Heart right ventricle (tissue), 16 donors: ENCODE data around the gene AGPAT2. TPM values are rescaled to one million over a fixed set of nuclear protein-coding genes. Genes with fewer than 3 reads are reported as not detected.

Source experiments
- ATAC-seq, 8 donors: fragments of 200-7000 bp; cut with Tn5 transposase; one replicate each; pipeline ENCODE4 v1.9.1; 2020; ENCODE audit warnings: mild to moderate bottlenecking in 8 of 8, moderate library complexity in 8 of 8, moderate number of reproducible peaks in 1 of 8
- DNase-seq, 2 donors: peaks; one replicate each; pipeline ENCODE4 v3.0.0-alpha.2; 2020
- H3K27ac ChIP-seq, 10 donors: fragments of 200-600 bp; sonication (generic) in 2 of 10; one replicate each; pipeline versions ENCODE4 v1.5.0 to v1.8.0; 2020 to 2022; ENCODE audit warnings: mild to moderate bottlenecking in 3 of 10
- H3K27me3 ChIP-seq, 7 donors: fragments of 200-600 bp; one replicate each; pipeline ENCODE4 v1.8.0; 2021 to 2022; ENCODE audit warnings: mild to moderate bottlenecking in 2 of 7
- H3K36me3 ChIP-seq, 9 donors: fragments of 200-600 bp; sonication (generic) in 1 of 9; one replicate each; pipeline versions ENCODE4 v1.5.0 to v1.8.0; 2020 to 2022; ENCODE audit warnings: mild to moderate bottlenecking in 2 of 9
- H3K4me1 ChIP-seq, 9 donors: fragments of 200-600 bp; sonication (generic) in 1 of 9; one replicate each; pipeline versions ENCODE4 v1.5.0 to v1.8.0; 2020 to 2022; ENCODE audit warnings: mild to moderate bottlenecking in 4 of 9
- H3K4me3 ChIP-seq, 10 donors: fragments of 200-600 bp; sonication (generic) in 2 of 10; one replicate each; pipeline versions ENCODE4 v1.5.0 to v1.8.0; 2020 to 2022; ENCODE audit warnings: mild to moderate bottlenecking in 7 of 10, moderate library complexity in 2 of 10
- H3K9me3 ChIP-seq, 11 donors: fragments of 200-600 bp in 10 of 11; sonication (generic) in 2 of 11; one replicate each; pipeline versions ENCODE4 v1.5.0 to v1.8.0; 2013 to 2022; ENCODE audit warnings: mild to moderate bottlenecking in 2 of 11, control low read depth in 1 of 11, moderate library complexity in 1 of 11
- CTCF ChIP-seq, 9 donors: fragments of 200-600 bp; sonication (generic) in 2 of 9; IDR thresholded peaks; one replicate each; pipeline versions ENCODE4 v1.5.0 to v1.8.0; 2021 to 2022; ENCODE audit warnings: antibody characterized with exemption in 9 of 9, mild to moderate bottlenecking in 5 of 9, moderate library complexity in 1 of 9
- WGBS, 2 donors: extraction: QIAGEN DNeasy Blood & Tissue Kit; methylation state at CpG; one replicate each; pipeline ENCODE4 v1.1.7; 2013; ENCODE audit warnings: inconsistent platforms in 1 of 2; 5-methylcytosine and 5-hydroxymethylcytosine counted together
- intact Hi-C, 10 donors: fragments of 100-400 bp; cut with DNase I; formaldehyde crosslinking; loops; one replicate each; pipeline versions ENCODE4 v1.11.1 to v1.14.2; 2022
- polyA plus RNA-seq, 2 donors: library from polyadenylated mRNA; stranded (reverse); fragments of 200-250 nt; gene quantifications; one replicate each; pipeline ENCODE4 v1.2.3, GENCODE V29; 2013
- total RNA-seq, 10 donors: library from RNA; stranded (reverse); fragmentation: NEBNext Ultra II Directional in 3 of 10; extraction: Animal tissue kit (Norgen Biotek cat#: 25700) in 3 of 10; gene quantifications; one replicate each; pipeline versions ENCODE4 v1.2.1 to v1.2.4, GENCODE V29; 2021 to 2023
- donor health status: Arrhythmogenic right ventricular cardiomyopathy.
- donor health status: ischemic (EF 13 %, LVEDD 7.1; RV severe dilation, severe dysfunction).
- donor health status: healthy with polysubstance abuse.
- donor health status: DM: no; HTN: yes; CAD: no.
- donor health status: DM: no; HTN: no; CAD: no.
- donor health status: ischemic (EF 25% LVEDD 6.9; RV normal size, moderate dysfunction).
- donor health status: ischemic (EF 25% LVEDD 5.7; RV mildly dilated, moderate dysfunction).
- donor health status: healthy.
- donor health status: DM: yes; HTN: yes; CAD: no.
- donor health status: Ischemic cardiomyopathy.
- donor health status: ischemic (EF 35%, LVEDD 5.7; RV mildly dilated, moderate dysfunction).
- donor health status: nonischemic (EF 11% LVEDD 7.7; RV severe dilation, severe dysfunction).
- donor health status: DM: yes; HTN: yes; CAD: no.
- donor health status: PGD.
- donor health status: ischemic (EF 29% LVEDD 5.4; RV normal size, mild dysfunction).
- donor health status: nonischemic (EF 23%, LVEDD 6.1; RV moderate dilation, normal function).

AGPAT2 gene
- total and polyA plus RNA-seq, 12 donors: 48.1 to 195 (median 61.5) TPM

GRCh38 chr9:136672431-136673087 lies 14.7 kb downstream of the AGPAT2 start:
- intact Hi-C loops: no loop called here
- peak overlapping the region in 8 of 10 donors; percentile 7 to 94 (median 68) for H3K27ac ChIP-seq
- H3K9me3 ChIP-seq: no peaks in the 10 kb centered on the region
- WGBS, 2 donors: 48% methylated on average over 13 to 14 of the region's 14 CpGs
- ATAC-seq: peak in 4 of 8 donors; percentile 0
- H3K27me3 ChIP-seq: peaks cover 0 to 26% (median 0%) of the 10 kb centered on the region in 7 donors
- DNase-seq: no peak
- no peak for TF ChIP-seq CTCF (IDR thresholded peaks at IDR 0.05)
- H3K4me1 ChIP-seq: peaks cover 0 to 39% (median 5%) of the 10 kb centered on the region in 9 donors
- H3K36me3 ChIP-seq: peaks cover 0 to 93% (median 39%) of the 10 kb centered on the region in 9 donors
- H3K4me3 ChIP-seq: peak overlapping the region in 6 of 10 donors; percentile 11 to 79 (median 65)

DNA sequence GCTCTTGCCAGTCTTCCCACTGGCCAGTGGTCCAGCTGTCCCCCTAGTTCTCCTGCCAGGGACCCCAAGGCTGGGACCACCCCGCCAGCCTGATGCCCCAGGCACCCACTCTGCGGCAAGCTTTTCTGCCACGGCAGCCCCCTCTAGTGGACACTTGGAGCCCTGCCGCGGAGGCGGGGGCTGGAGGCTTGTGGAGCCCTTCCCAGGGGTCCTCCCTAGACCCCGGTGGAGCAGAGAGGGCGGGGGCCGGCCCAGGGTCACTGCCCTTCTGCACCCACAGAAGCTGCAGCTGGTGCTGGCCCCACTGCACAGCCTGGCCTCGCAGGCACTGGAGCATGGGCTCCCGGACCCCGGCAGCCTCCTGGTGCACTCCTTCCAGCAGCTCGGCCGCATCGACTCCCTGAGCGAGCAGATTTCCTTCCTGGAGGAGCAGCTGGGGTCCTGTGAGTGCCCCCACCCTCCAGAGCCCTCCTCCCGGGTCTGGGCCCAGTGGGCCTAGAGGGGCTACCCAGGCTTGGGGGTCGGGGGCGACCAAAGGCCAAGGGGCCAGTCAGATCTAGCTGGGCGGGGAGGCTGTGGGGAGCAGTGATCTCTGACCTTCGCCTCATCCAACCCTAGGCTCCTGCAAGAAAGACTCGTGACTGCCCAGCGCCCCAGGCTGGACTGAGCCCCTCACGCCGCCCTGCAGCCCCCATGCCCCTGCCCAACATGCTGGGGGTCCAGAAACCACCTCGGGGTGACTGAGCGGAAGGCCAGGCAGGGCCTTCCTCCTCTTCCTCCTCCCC lies 15.4 kb downstream of the AGPAT2 start:
- intact Hi-C loops: no loop called here
- 47 to 56% methylated on average over 27 of the region's 27 CpGs for WGBS, 2 donors
- Histone ChIP-seq H3K9me3 (no peaks in the 10 kb centered on the region), H3K4me1 (peaks cover 0 to 39% (median 9%) of the 10 kb centered on the region in 9 donors), H3K4me3 (peak overlapping the region in 8 of 10 donors; percentile 8 to 79 (median 43)), H3K27ac (peak overlapping the region in 8 of 10 donors; percentile 44 to 94 (median 68)), H3K36me3 (peaks cover 0 to 93% (median 40%) of the 10 kb centered on the region in 9 donors), H3K27me3 (peaks cover 0 to 33% (median 0%) of the 10 kb centered on the region in 7 donors)
- peak; percentile 60 to 86 (median 80) for TF ChIP-seq CTCF (IDR thresholded peaks at IDR 0.05)
- ATAC-seq (no peak), DNase-seq (peak in 1 of 2 donors; percentile 63)

- H3K4me3 ChIP-seq: peak overlapping the region in 8 of 10 donors; percentile 8 to 79 (median 43)
- H3K9me3 ChIP-seq: no peaks in the 10 kb centered on the region
- H3K4me1 ChIP-seq: peaks cover 0 to 39% (median 13%) of the 10 kb centered on the region in 9 donors
- DNase-seq (no peak), ATAC-seq (no peak)
- TF ChIP-seq CTCF (IDR thresholded peaks at IDR 0.05): no peak
- intact Hi-C loops: no loop called here
- H3K27ac ChIP-seq: peak overlapping the region in 7 of 10 donors; percentile 44 to 94 (median 73)
- H3K27me3 ChIP-seq: peaks cover 0 to 40% (median 0%) of the 10 kb centered on the region in 7 donors
- peaks cover 0 to 89% (median 40%) of the 10 kb centered on the region in 9 donors for H3K36me3 ChIP-seq
- 23 to 35% methylated on average over 8 to 12 of the region's 12 CpGs for WGBS, 2 donors
Observed at GRCh38 chr9:136671254-136671614, 16.0 kb downstream of the AGPAT2 start.

- Histone ChIP-seq H3K4me3 (peak overlapping the region; percentile 38 to 79 (median 63)), H3K4me1 (peaks cover 0 to 39% (median 13%) of the 10 kb centered on the region in 9 donors), H3K27ac (peak overlapping the region; percentile 64 to 94 (median 81))
Observed at GRCh38 chr9:136670576-136671253, 16.5 kb downstream of the AGPAT2 start.

More at GRCh38 chr9:136670576-136671253, 16.5 kb downstream of the AGPAT2 start:
- peaks cover 0 to 85% (median 40%) of the 10 kb centered on the region in 9 donors for H3K36me3 ChIP-seq
- H3K9me3 ChIP-seq: no peaks in the 10 kb centered on the region
- intact Hi-C loops: no loop called here
- 53 to 69% methylated on average over 36 of the region's 36 CpGs for WGBS, 2 donors
- DNase-seq: no peak
- no peak for TF ChIP-seq CTCF (IDR thresholded peaks at IDR 0.05)
- no peak for ATAC-seq
- peaks cover 0 to 42% (median 0%) of the 10 kb centered on the region in 7 donors for H3K27me3 ChIP-seq
